HG02981 (cell line): ENCODE results near the gene FARS2.

Experiments used
- ATAC-seq: cut with Tn5 transposase; IDR thresholded peaks from one replicate; pipeline ENCODE4 v1.9.1; 2021; ENCODE audit warnings: mild to moderate bottlenecking, moderate library complexity; ENCODE audit not compliant: unreplicated experiment

The FARS2 gene

DNA sequence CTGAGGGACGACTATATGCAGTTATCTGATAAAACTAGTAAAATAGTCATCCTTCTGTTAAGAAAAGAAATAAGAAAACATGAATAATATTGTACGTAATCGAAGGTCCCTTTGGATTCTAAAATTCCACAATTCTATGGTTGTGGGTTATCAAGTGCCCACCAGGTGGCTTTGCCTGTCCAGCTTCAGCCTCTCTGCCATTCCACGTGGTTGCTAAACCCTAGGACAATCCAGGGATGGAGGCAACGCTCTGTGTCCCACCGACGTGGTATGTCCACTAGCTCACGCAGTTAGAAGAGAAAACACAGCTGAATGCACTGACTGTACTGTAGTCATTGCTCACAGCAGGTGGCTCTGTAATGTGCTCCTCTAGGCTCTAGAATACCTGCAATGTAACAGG lies 349.3 kb downstream of the FARS2 start:
- no peak for ATAC-seq

DNA sequence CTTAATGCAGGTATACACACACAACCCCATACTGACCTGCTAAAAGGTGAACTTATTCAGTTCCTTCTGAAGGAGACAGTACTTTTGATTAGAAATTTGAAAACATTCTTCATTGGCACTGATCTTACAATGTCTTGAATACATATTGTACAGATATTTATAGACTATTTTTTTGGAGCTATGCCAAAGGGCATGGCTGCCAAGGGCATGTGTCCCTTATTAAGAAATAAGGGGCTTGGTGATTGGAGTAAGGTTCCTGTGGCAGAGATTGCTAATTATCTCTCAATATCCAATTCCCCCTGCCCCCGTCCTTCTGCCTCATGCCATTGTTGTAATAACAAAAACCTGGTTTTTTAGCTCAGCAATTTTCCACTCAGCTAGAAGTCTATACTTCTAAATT lies 355.9 kb downstream of the FARS2 start:
- no peak for ATAC-seq

DNA sequence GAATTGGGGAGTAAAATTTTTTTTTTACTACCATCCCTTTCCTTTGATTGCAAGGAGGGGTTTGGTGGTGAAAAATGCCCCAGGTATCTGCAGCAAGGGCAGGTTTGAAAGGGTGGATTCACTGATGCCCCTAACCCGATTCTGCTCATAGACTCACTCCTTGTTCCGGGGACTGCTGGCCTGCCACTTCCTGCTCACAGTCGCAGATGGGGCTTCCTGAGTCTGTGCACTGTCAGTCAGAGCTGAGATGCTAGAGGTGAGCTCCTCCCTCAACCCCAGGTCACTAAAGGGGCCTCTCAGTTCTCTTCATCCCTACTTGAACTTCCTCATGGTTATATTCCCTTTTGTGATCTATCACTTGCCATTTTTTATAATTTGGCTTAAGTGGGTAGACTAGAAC lies 357.9 kb downstream of the FARS2 start:
- ATAC-seq = peak; percentile 68

DNA sequence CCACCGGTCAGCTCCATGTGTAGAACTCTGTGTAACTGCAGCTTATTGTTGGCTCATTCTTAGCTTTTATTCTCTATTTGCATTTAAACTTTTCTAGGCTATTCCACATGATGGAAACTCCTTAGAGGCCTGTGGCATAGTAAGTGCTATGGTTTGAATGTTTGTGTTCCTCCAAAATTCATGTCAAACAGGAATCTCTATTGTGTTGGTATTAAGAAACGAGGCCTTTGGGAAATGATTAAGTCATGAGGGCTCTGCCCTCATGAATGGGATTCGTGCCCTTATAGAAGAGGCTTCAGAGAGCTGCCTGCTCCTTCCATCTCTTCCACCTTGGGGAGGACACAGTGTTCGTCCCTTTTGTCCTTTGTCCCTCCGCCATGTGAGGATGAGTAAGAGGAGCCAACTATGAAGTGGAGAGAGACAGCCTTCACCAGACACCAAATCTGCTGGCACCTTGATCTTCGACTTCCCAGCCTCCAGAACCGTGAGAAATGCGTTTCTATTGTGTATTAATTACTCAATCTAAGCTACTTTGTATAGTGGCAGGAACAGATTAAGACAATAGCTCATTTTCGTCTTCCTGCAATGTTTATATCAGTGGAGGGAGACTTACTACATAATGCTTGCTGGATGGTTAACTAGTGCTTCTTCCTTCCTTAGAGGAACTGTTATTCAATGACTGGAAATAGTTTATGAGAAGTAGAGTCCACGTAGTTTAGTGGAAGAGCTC lies 361.1 kb downstream of the FARS2 start:
- ATAC-seq = no peak

DNA sequence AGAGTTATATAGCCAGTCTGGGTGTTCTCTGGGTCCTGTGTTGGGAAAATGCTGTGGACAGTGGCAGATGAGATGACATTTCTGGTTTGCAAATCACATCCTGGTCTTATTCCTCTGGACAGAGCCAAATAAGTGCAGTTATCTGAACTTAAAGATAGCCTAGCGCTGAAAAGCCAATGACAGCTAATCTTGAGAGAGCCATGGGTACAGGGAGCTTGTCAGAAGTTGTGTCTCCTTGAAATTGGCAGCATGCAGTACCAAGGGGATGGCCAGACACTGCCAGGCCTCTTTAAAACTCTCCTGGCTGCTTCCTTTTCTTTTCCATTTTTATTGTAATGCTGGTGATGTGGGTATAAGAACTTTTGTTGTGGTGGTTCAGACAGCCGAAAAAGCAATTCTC lies 362.5 kb downstream of the FARS2 start:
- ATAC-seq = no peak

DNA sequence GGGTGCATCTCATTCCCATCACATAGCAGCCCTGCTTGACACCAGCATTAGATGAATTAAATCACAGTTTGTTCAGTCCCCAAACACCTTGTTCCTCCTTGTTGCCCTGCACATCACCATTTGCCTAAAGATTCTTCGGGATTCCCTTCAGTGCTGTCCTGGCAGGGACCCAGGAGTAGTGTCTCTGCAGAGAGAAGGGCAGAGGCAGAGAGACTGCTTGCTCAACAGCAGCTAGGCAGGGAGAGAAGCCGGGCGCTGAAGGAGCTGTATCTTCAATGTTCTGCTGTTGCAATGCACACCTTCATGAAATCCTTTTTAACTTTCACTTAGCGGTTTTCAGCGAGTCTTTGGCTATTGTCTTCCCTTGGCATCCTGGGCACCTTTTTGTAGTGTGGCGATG lies 362.9 kb downstream of the FARS2 start:
- no peak for ATAC-seq

DNA sequence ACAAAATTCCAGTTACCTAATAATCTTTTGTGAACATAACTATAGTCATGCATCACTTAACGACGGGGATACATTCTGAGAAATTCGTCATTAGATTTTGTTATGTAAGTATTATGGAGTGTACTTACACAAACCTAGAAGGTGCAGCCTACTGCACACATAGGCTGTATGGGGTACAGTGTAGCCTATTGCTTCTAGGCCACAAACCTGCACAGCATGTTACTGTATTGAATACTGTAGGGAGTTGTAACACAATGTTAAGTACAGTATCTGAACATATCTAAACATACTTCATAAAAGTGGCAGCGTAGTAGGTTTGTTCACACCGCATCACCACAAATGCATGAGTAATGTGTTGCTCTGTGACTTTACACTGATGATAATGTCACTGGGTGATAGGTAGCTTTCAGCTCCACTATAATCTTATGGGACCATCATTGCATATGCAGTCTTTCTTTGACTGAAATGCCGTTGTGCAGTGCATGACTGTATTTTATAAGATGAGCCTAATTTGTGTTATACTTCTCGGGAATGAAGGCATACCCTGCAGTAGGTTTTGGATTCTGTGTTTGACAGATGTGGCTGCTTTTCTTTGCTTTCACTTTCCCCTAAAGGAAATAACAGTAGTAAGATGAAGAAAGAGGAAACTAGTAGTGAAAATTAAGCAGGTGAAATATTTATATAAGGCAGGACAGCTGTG lies 365.6 kb downstream of the FARS2 start:
- peak; percentile 84 for ATAC-seq

DNA sequence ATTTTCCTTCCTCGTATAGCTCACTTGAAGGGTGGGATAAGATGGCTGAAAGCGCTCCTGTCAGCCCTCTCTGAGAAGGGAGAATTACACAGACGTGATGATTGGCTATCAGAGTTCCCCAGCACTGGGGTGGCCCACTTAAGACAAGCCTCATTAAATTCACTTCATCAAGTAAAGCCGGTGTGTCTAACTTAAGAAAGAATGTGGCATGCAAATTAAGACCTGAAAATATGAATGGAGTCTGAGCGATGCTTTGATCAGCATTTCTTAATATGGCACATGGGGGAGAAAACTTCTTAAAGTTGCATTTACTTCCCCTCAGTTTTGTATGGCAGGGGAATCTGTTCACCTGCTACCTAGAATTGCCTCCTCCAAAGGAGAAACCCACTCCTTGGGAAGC lies 369.3 kb downstream of the FARS2 start:
- ATAC-seq = no peak

DNA sequence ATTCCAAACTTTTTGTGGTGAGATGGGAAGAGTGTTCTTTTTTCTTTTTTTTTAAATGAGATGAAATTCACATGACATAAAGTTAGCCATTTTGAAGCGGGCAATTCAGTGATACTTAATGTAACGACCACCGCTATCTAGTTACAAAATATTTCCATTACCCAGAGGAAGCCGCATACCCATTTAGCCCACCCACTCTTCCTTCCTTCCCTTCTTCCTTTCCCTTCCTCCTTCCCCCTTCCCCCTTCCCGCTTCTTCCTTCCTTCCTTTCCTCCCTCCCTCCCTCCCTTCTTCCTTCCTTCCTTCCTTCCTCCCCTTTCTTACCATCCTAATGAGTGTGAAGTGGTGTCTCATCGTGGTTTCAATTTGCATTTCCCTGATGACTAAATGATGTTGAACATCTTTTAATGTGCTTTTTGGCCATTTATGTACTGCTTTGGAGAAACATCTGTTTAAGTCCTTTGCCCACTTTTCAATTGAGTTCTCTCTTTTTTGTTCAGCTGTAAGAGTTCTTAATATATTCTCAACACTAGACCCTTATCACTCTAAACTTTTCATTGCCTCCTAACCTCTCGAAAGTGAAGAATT lies 371.1 kb downstream of the FARS2 start:
- ATAC-seq = no peak

DNA sequence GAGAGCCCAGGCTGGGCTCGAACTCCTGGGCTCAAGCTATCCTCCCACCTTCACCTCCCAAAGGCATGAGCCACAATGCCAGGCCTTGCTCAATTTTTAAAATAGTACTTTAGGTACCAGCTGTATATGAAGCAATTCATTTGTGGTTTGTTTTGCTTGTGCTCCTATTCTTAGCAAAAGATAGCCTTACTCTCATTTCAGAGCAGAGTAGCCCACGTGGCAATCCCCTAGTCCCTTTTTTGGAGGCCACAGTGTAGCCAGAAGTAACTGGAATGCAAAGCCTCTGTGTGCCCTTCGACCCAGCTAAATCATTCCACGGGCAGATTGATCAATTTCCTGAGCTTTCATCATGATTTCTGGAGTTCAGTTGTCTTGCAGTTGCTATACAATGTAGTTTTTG lies 373.2 kb downstream of the FARS2 start:
- ATAC-seq = no peak

DNA sequence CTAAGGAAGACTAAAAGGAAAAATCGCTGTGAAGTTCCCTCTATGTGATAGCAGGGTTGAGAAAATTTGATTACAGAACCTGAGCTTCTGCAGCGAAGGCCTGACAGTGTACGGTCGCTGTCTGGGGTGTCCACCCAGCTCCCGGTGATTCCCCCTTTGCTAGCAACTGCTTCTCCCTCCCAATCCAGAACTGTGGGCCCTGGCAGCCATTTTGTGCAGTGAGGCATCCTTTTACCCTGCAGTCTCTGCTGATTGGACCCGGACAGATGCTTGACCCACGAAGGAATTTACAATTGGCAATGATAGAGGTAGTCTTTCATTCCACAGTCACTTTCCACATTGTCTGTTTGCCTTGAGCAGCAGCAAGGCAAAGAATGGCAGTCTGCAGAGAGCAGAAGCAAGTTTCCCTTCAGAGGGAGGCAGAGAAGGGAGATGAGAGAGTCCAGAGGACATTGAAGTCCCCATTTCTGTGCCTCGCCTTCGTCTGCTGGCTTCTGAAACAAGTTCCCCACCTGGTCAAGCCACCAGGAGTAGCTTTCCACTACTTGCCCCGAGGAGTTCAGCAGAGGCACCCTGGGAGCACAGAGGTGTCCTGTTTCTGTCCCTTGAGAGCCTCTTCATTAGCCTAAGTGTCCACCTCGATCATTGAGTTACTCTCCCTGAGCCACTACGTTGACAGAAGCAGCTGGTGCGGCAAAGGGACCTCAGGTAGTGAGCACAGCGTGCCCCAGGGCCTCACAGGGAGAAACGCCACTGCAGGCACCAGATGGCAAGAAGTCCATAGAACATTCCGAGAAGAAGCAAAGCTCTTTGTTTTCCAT lies 375.1 kb downstream of the FARS2 start:
- ATAC-seq = no peak

DNA sequence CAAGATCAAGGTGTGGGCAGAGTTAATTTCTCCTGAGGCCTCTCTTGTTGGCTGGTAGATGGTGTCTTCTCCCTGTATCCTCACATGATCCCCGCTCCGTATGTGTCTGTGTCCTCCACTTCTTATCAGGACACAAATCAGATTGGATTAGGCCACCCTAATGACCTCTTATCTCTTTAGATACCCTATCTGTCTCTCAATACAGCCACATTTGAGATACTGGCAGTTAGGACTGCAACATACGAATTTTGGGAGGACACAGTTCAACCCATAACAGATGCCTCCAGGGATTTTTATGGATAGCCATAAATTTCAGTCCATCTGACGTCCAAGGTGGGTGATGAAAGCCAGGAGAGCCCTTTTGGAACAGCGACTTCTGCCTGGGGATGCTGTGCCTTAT lies 376.4 kb downstream of the FARS2 start:
- ATAC-seq = no peak

DNA sequence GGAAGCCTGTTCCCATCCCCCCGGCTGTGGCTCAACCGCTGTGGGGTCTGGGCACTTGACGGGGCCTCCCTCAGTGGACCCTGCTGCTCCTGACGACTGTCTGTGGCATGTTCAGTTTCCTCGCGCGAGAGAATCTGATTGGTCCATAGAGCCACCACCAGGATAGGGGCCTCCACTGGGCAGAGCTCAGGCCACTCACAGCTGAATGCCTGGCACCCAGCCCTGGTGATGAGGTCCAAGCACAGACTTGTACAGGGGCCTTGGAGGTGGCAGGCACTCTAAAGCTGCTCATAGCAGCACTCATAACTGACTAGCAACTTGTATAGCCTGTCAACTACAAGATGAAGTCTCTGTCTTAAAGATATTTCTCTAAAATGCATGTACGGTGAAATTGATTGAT lies 377.4 kb downstream of the FARS2 start:
- ATAC-seq = no peak

DNA sequence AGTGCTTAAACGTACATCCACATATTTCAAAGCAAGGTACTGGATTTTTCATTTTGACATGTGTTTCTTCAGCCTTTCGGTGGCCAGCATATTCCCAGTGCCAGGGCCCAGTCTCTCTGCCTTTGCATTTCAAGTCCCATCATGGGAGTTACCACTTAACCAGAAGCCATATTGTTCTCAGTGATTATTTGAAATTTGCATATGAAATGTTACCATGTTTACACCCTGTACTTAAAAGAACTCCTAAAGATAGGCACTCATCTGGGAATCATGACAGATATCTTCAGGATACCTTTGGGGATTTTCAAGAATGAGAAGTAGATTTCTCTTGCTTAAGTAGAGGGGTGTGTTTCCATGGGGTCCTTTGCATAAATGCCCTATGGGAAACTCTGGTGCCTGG lies 377.9 kb downstream of the FARS2 start:
- ATAC-seq = no peak

DNA sequence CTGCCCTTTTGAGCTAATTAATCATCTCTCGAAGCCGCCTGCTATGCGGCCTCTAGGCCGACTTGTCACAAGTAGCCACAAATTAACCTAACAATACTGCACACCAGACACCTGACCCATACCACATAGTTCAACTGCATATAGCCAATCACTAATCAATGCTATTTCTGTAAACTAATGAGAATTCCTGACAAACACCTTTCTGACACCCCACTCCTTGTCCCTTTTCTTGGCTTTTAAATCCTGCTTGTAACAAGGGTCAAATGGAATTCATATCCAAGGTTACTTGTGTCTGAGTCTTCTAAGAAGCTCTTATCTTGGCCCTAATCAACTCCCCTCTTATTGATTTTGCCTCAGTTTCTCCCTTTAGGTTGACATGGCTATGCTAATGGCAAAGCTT lies 379.3 kb downstream of the FARS2 start:
- no peak for ATAC-seq

DNA sequence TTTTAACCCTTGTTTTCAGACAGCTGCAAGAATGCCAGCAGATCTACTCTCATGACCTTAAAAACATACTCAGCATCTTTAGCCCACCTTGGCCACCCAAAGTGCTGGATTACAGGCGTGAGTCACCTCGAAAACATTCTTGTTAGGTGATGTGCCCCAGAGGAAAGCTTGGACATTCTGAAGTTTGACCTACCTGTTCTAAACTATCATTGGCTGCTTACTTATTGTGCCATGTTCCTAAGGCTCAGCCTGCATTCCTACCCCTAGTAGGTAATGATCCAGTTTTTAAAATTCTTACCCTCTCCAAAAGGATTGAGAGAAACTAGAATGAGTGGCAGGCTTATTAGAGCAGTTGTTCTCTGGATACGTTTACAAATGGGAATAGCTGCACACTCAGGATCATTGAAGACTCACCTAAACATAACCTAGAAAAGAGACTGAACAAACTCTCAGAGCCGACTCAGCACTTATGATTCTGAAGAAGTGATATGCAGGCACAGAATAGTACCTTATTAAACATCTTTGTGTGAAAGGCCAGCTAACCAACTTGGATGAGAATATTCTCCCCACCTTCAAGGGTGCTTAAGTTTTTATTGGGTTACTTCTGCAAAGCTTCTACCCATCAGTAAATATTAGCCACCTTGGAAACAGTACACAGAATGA lies 383.3 kb downstream of the FARS2 start:
- no peak for ATAC-seq

DNA sequence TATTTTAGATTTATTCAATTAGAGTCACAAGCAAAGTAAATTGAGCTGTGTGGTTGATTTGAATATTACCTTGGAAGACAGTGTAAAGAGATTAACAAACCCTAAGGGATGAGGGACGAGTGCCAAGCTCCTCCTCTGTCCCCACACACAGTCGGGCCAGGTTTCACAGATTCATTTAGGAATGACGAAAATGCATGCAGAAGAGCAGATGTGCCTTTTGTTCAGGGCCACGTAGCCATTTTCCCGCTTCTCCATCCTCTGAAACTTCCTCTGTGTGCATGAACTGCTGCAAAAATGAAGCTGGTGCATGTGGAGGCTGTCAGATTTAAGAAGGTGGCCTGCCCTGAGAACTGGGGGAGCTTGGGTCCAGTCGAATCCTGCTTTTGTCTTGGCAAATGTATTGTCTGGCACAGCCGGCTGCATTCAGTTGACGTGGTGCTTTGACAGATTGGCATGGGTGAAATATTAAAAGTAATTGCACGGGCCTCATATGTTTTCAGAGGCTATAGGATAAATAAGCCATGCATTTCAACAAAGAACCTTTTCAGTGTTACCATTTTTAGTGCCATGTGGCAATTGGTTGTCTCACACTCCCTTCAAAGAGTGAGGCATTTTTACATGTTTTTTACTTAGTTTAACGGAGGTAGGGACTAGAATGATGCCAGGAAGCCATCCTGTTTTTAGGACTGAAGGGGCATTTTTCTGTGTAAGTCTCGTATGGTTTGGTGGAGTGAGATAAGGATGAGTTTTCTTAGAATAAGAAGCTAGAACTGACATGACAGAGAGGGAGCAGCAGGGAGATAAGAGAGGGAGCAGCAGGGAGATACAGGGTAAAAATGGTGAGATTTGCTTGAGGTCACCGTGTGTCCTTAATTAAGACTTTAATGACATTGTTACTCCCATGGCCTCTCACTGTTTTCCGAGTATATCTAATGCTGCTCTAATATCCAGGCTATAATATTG lies 384.3 kb downstream of the FARS2 start:
- no peak for ATAC-seq

DNA sequence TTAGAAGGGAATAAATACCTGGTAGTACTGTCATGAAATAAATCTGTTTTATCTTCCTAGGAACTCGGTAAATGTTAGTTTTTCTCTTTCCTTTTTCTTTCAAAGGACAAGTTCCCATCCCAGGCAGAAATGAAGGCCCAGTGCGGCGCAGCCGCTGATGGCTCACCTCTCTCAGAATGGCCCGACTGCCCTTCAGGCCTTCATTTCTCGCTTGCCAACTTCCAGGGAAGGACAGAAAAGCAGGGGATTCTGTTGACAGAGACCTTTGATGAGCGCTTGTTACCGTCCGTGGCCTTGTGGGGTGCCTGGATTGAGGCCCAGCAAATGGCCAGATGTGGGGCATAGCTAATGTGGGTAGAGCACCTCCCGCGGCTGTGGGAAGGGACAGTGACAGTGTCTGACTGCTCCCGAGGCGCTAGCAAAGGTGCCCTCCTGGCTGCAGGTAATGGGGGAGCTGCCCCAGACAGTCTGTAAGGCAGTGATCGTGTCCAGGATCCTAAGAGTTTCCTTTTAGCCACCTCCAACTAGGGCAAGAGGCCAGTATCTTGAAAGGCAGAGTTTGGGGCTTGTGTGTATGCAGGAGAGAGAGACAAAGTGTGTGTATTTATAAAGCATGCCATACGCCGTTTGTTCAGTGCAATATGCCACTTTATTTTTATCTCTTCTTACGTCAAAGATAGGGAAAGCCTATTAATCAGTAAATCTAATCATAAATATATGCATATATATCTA lies 391.3 kb downstream of the FARS2 start:
- no peak for ATAC-seq

DNA sequence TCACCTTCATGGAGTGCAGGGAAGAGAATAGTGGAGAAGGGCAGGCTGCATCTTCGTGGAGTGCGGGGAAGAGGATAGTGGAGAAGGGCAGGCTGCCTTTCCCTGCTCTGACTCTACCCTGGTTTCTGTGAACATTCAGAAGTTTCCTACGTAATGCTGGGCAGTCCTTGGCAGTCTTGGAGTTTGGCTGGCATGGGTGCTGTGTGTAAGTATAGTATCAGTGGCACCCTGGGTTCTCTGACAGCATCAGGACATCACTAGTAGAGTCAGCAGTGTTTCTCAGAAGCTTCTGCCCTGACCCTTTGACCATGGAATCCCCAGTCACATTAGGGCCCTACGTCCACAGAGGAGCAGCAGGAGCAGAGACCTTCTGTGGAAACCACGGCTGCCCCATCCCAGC lies 392.5 kb downstream of the FARS2 start:
- no peak for ATAC-seq
